Tibial artery (tissue), 4 donors: Measurements from ENCODE around the gene PRPS1.

Experiments used
- DNase-seq, 2 donors: peaks; one replicate each; pipeline ENCODE4 v3.0.0-alpha.2; 2019
- H3K27ac ChIP-seq, 2 donors: fragments of 200-600 bp; sonication (generic) in 1 of 2; 1 replicate in 1 of 2; 2 replicates in 1 of 2; pipeline ENCODE4 v1.5.1; 2018 to 2019; ENCODE audit warnings: mild to moderate bottlenecking in 1 of 2
- H3K27me3 ChIP-seq, 2 donors: fragments of 200-600 bp; sonication (generic) in 1 of 2; one replicate each; pipeline versions ENCODE4 v1.5.1 to v1.6.0; 2016 to 2019
- H3K36me3 ChIP-seq, 3 donors: fragments of 200-600 bp; sonication (generic) in 2 of 3; one replicate each; pipeline ENCODE4 v1.5.1; 2016 to 2019; ENCODE audit warnings: mild to moderate bottlenecking in 2 of 3
- H3K4me1 ChIP-seq, 4 donors: fragments of 200-600 bp; sonication (generic) in 2 of 4; 1 replicate in 3 of 4; 2 replicates in 1 of 4; pipeline ENCODE4 v1.5.1; 2016 to 2019
- H3K4me3 ChIP-seq, 2 donors: fragments of 200-600 bp; sonication (generic) in 1 of 2; 1 replicate in 1 of 2; 2 replicates in 1 of 2; pipeline ENCODE4 v1.5.1; 2018 to 2019; ENCODE audit warnings: mild to moderate bottlenecking in 2 of 2
- H3K9me3 ChIP-seq, 3 donors: fragments of 200-600 bp; sonication (generic) in 1 of 3; one replicate each; pipeline ENCODE4 v1.5.1; 2016 to 2019
- intact Hi-C: fragments of 100-400 bp; cut with DNase I; formaldehyde crosslinking; loops from one replicate; pipeline ENCODE4 v1.15.0; 2023; ENCODE audit warnings: low total_unique reads
- TF ChIP-seq, protein P1 (sequence below), 2 experiments: fragments of 200-600 bp in 1 of 2; fragments of 450-650 bp in 1 of 2; IDR thresholded peaks; one replicate each; pipeline ENCODE4 v1.5.1; 2017 to 2019; ENCODE audit warnings: antibody characterized with exemption in 2 of 2, mild to moderate bottlenecking in 1 of 2, moderate library complexity in 1 of 2

The PRPS1 gene

GRCh38 chrX:107654872-107655761 lies 26.8 kb downstream of the PRPS1 start:
- Histone ChIP-seq H3K9me3 (no peaks in the 10 kb centered on the region), H3K4me3 (no peak overlapping the region), H3K27ac (peak overlapping the region in 1 of 2 donors; percentile 43), H3K27me3 (no peaks in the 10 kb centered on the region), H3K36me3 (peaks cover 0 to 6% (median 0%) of the 10 kb centered on the region in 3 donors), H3K4me1 (peaks cover 0 to 14% (median 3%) of the 10 kb centered on the region in 4 donors)
- peak; percentile 64 to 77 for DNase-seq
- TF ChIP-seq, protein P1, sequence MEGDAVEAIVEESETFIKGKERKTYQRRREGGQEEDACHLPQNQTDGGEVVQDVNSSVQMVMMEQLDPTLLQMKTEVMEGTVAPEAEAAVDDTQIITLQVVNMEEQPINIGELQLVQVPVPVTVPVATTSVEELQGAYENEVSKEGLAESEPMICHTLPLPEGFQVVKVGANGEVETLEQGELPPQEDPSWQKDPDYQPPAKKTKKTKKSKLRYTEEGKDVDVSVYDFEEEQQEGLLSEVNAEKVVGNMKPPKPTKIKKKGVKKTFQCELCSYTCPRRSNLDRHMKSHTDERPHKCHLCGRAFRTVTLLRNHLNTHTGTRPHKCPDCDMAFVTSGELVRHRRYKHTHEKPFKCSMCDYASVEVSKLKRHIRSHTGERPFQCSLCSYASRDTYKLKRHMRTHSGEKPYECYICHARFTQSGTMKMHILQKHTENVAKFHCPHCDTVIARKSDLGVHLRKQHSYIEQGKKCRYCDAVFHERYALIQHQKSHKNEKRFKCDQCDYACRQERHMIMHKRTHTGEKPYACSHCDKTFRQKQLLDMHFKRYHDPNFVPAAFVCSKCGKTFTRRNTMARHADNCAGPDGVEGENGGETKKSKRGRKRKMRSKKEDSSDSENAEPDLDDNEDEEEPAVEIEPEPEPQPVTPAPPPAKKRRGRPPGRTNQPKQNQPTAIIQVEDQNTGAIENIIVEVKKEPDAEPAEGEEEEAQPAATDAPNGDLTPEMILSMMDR (IDR thresholded peaks at IDR 0.05): peak; percentile 50 to 51
- intact Hi-C loops: loop anchor here (5.0 to 10.0 kb wide), 2 partner anchors 122 to 240 kb away; partner anchors contain the start of genes NCBP2L and TSC22D3

GRCh38 chrX:107656978-107657377 lies 28.7 kb downstream of the PRPS1 start:
- H3K36me3 ChIP-seq: no peaks in the 10 kb centered on the region
- no peak overlapping the region for H3K4me3 ChIP-seq
- no peak for DNase-seq
- no peaks in the 10 kb centered on the region for H3K9me3 ChIP-seq
- H3K27me3 ChIP-seq: no peaks in the 10 kb centered on the region
- intact Hi-C loops: loop anchor here (5.0 to 10.0 kb wide), 2 partner anchors 120 to 238 kb away; partner anchors contain the start of genes NCBP2L and TSC22D3
- no peak overlapping the region for H3K27ac ChIP-seq
- H3K4me1 ChIP-seq: peaks cover 0 to 16% (median 3%) of the 10 kb centered on the region in 4 donors
- TF ChIP-seq, protein P1 (IDR thresholded peaks at IDR 0.05): no peak

GRCh38 chrX:107658660-107659059 lies 30.4 kb downstream of the PRPS1 start:
- TF ChIP-seq, protein P1 (IDR thresholded peaks at IDR 0.05): no peak
- Histone ChIP-seq H3K9me3 (no peaks in the 10 kb centered on the region), H3K36me3 (no peaks in the 10 kb centered on the region), H3K27me3 (no peaks in the 10 kb centered on the region), H3K4me3 (no peak overlapping the region), H3K4me1 (peaks cover 0 to 19% (median 3%) of the 10 kb centered on the region in 4 donors), H3K27ac (no peak overlapping the region)
- intact Hi-C loops: loop anchor here (5.0 to 10.0 kb wide), 2 partner anchors 119 to 236 kb away; partner anchors contain the start of genes NCBP2L and TSC22D3
- no peak for DNase-seq

DNA sequence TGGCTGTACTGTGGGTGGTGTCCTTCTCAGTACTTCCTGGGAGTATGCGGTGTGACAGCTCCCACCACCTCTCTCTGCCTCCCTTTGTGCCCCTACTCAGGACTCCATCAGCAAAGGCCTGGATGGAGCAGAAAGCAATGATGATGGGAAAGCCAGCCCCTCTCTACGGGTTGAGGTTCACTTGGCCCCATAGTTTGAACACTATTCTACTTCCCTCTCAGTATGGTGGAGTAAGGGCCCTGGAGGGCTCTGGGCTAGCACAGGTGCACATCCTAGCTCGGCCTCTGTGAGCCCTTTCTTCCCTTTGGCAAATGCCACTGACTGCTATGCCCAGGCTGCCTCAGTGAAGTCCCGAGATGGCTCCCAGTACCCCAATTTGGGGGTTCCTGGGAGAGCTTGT lies 31.0 kb downstream of the PRPS1 start:
- Histone ChIP-seq H3K27me3 (no peaks in the 10 kb centered on the region), H3K4me1 (peaks cover 0 to 19% (median 3%) of the 10 kb centered on the region in 4 donors), H3K27ac (no peak overlapping the region), H3K4me3 (no peak overlapping the region), H3K9me3 (no peaks in the 10 kb centered on the region), H3K36me3 (no peaks in the 10 kb centered on the region)
- DNase-seq: no peak
- TF ChIP-seq, protein P1 (IDR thresholded peaks at IDR 0.05): no peak
- intact Hi-C loops: loop anchor here (5.0 to 10.0 kb wide), 2 partner anchors 118 to 236 kb away; partner anchors contain the start of genes NCBP2L and TSC22D3

DNA sequence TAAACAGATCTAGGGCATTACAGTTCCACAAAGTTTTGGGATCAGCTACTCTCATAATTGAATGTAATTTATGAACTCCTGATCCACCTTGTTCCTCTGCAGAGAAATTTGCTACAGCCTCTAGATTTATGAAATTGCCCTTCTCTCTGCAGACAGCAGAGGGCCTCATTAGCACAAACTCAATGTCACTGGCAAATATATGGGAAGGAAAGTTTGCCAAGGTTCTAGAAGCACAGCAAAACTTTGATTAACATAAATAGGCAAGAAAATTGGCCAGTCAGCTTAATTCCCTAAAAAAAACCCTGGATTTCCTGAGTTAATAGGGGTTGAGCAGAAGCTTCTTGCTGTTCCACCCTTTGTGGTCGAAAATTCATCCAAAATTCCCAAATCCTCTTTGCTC lies 31.5 kb downstream of the PRPS1 start:
- Histone ChIP-seq H3K36me3 (no peaks in the 10 kb centered on the region), H3K4me3 (no peak overlapping the region), H3K27ac (no peak overlapping the region), H3K4me1 (peaks cover 0 to 14% (median 3%) of the 10 kb centered on the region in 4 donors), H3K9me3 (no peaks in the 10 kb centered on the region), H3K27me3 (no peaks in the 10 kb centered on the region)
- peak in 1 of 2 donors; percentile 25 for DNase-seq
- intact Hi-C loops: loop anchor here (5.0 to 10.0 kb wide), 2 partner anchors 118 to 235 kb away; partner anchors contain the start of genes NCBP2L and TSC22D3
- TF ChIP-seq, protein P1 (IDR thresholded peaks at IDR 0.05): peak; percentile 55 to 62
